ENCODE results near the gene PARD6B. TPM values are rescaled to one million over a fixed set of nuclear protein-coding genes. Genes with fewer than 3 reads are reported as not detected.

The PARD6B gene
- total and polyA plus RNA-seq, 2 of the 13 experiments (the other 11 are each of a cell fraction or from before 2014, with no cell fraction given) = 6.9 to 22.2 TPM

GRCh38 chr20:50746138-50746940 lies 15.0 kb downstream of the PARD6B start (continued):
- TF ChIP-seq ZEB1 (IDR thresholded peaks at IDR 0.05; ENCODE audit: insufficient replicate concordance, low read depth) = peak; percentile 95
- no peak for TF ChIP-seq ZNF407 (CRISPR knock-in tag; IDR thresholded peaks at IDR 0.05; ENCODE audit: not compliant biosample characterization)
- TF ChIP-seq HMGA1 (CRISPR knock-in tag; conservative IDR thresholded peaks at IDR 0.05) = no peak
- no peak; the same call in 1 of the 2 replicates for TF ChIP-seq MBD4 (IDR thresholded peaks at IDR 0.05; ENCODE audit: borderline replicate concordance, low read length)
- TF ChIP-seq CTCF (CRISPR knock-in tag; IDR thresholded peaks at IDR 0.05) = no peak
- TF ChIP-seq BATF2 (CRISPR knock-in tag; IDR thresholded peaks at IDR 0.05) = no peak
- TF ChIP-seq ZSCAN9 (CRISPR knock-in tag; IDR thresholded peaks at IDR 0.05; ENCODE audit: borderline replicate concordance) = no peak; the same call in 1 of the 2 replicates
- peak; percentile 53; the same call in 1 of the 2 replicates for TF ChIP-seq ZMYM3 (CRISPR knock-in tag; IDR thresholded peaks at IDR 0.05)
- no peak for TF ChIP-seq ZNF589 (CRISPR knock-in tag; conservative IDR thresholded peaks at IDR 0.05)
- peak; percentile 65; the same call in 1 of the 2 replicates for TF ChIP-seq ZNF670 (CRISPR knock-in tag; IDR thresholded peaks at IDR 0.05; ENCODE audit: borderline replicate concordance)
- TF ChIP-seq MED8 (CRISPR knock-in tag; IDR thresholded peaks at IDR 0.05; ENCODE audit: insufficient replicate concordance) = no peak
- no peak for TF ChIP-seq KLF9 (CRISPR knock-in tag; IDR thresholded peaks at IDR 0.05; ENCODE audit: low read depth)
- TF ChIP-seq XBP1 (CRISPR knock-in tag; IDR thresholded peaks at IDR 0.05) = no peak
- no peak for TF ChIP-seq ZNF781 (CRISPR knock-in tag; IDR thresholded peaks at IDR 0.05; ENCODE audit: borderline replicate concordance, not compliant biosample characterization)
- no peak for TF ChIP-seq PCBP2 (optimal IDR thresholded peaks at IDR 0.05; ENCODE audit: low read depth, low read length, poor library complexity, severe bottlenecking)

Data from HepG2 (cell line).